GM21529 (cell line): Measurements from ENCODE around the gene SBNO1.
"Not testable (repeated sequence)": the region's sequence is repeated elsewhere in the genome, so short reads cannot be mapped to it uniquely, and the experiment has no call there.

Source experiments
- ATAC-seq: cut with Tn5 transposase; IDR thresholded peaks from one replicate; pipeline ENCODE4 v1.9.1; 2021; ENCODE audit not compliant: unreplicated experiment

Gene SBNO1

DNA sequence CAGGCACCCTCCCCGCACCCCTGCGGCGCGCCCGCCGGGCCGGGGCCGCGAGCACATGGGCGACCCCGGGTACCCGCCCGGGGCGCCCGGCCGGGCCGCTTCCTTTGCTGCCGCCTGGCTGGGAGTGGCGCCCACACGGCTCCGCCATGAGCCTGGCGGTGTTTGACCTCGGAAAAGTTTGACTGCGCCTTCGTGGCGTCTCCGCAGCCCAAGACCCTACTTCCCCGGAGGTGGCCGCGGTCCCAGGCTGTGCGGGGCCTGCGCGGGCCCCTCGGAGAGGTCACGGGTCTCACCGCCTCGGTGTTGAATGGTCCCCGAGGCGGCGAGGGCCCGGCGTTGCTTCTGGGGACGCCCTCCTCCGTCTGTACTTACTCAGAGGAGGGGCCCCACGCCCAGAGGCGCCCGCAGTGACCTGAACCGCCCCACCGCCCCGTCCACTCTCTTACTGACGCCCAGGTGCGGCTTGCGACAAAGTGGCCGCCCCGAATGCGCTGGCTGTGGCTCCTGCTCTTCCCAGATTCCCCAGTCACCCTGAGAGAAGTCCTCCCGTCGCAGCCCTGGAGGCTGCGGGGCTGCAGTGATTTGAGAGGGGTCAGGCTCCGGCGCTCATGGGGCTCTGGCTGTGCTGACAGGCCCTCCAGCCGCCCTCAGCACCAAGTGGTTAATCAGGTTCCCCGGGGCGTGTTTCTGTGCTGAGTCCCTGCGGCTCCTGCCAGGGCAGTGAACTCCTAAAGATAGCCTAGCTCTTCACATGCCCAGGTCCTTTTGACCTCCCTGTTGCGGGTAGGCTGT, 25.1 kb upstream of the SBNO1 start:
- ATAC-seq = peak; percentile 25

DNA sequence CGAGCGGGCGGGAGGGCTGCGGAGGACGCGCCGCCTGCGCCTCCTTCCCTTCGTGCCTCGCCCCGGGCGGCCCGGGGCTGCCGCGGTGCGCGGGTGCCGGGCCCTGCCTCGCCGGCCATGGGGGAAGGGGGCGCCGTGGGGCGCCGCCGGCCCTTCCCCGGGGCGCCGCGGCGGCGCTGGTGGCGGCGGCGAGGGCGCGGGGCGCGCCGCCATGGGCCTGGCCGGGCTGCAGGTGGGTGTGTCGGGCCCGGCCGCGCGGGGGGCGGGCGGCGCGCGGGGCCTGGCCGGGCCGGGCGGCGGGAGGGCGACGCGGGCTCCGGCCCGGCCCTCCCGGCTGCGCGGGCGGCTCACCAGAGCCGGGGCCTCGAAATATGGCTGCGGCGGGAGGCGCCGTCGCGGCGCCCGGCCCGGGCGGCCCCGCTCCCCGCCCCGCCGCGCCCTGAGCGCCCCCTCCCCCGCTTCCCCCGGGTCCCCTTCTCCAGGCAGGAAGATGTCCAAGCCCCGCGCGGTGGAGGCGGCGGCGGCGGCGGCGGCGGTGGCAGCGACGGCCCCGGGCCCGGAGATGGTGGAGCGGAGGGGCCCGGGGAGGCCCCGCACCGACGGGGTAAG, 24.4 kb upstream of the SBNO1 start:
- ATAC-seq = no peak

DNA sequence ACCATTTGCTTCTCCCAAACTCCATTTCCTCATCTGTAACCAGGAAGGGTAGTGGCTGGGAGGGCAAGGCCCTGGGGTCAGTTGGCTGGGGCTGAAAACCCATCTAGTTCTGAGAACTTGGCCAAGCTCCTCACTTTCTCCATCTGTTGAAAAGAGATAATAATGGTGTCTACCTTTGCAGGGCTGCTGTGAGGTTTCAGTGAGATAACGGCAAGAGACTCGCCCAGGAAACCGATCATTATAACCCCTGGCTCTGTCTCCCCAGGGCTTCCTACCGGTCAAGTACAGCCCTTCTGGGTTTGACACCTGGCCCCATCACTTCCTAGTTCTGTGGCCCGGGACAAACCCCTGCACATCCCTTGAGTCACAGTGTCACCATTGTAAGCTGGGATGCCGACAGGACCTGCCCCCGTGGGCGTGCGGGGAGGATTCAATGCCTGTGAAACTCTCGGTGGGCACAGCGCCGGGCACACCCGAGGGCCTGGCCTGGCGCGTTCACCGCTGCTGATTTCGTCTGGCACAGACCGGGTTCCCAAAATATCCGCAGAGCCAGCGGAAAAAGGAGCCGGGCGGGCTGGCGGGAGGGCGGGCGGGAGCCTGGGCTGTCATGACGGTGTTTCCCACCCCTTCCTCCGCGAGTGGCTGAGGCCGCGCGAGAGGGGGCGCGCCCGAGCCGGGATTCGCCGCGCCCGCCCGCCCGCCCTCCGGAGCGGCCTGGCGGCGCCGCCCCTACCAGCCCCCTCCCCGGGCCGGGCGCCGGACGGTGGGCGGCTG, 23.7 kb upstream of the SBNO1 start:
- ATAC-seq = peak; percentile 30

DNA sequence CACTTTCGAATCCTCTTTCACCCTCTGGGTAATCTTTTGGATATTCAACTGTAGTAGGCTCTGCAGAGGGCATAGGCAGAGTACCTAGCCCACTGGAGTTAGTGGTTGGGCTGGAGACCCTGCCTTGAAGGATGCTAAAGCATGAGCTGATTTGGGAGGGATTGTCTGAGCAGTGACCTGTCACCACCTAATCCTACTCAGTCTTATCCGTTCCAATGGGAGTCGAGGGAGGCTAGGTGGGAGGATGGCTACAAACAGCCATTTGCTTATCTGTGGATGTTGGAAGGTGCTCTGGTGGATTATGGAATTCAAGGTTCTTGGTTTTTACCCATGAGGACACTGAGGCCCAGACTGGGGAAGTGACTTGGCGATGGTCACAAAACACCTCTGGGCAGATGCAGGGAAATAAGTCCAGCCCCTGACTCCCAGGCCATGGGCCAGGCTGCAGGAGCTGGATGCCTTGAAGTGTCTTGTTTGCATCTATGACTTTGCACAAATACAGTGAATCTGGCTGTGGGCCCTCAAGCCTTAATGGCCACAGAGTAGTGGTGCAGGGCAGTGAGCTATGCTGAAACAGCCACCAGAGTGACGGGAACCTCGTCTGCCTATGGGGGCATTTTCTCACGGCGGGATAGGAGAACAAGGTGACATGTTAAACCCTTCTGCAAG, 23.0 kb upstream of the SBNO1 start:
- no peak for ATAC-seq

DNA sequence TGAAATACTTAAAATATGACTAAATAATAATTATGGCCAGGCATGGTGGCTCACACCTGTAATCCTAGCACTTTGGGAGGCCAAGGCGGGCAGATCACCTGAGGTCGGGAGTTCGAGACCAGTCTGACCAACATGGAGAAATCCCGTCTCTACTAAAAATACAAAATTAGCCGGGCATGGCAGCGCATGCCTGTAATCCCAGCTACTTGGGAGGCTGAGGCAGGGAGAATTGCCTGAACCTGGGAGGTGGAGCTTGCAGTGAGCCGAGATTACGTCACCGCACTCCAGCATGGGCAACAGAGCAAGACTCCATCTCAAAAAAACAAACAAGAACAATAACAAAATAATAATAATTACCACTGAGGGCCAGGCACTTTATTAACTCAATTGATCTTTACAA, 20.9 kb upstream of the SBNO1 start:
- ATAC-seq = not testable (repeated sequence)

DNA sequence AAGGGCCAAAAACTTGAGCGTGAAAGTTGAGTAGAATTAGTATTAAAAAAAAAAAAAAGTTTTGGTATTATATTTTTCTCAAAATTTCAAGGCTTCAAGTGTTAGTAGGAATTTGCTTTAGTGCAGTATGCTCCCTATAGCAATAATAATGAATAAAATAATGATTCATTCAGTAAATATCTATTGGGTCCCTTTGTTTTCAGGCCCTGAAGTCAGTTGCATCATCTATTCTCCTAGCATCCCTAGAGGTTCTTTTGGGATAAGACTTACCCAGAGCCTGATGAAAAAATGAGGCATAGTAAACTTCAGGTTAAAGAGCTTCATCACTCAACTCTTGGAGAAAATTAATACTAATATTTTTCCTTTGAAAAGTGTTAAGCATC, 20.3 kb upstream of the SBNO1 start:
- no peak for ATAC-seq

DNA sequence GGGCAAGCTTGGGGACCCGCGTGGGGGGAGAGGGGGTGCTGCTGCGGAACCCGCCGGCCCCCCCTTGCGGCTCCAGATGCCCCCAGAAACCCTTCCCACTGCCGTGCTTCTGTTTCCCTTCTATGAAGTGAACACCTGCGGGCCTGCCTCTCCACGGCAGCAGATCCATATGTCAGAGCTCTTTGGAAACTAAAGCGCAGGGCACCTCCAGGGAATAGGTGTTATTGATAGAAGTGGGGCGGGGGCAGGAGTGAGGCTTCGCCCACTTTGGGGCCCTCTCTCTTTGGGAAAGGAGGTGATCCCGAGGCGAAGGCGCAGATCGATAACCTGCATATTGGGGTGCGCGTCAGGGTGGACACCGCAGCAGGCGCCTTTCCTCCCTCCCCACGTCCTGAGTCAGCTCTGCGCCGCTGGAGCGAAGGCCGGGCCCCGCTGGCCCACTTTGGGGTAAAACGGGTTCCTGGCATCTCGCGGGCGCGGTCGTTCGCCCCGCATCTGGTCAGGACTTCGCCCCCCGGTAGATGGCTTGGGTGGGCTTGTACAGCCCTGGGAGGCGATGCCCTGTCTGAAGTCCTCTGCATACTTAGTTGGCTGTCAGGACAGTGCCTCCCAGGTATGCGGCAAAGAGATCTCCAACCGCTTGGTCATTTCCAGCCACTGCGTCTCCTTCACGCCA, 19.8 kb upstream of the SBNO1 start:
- no peak for ATAC-seq

DNA sequence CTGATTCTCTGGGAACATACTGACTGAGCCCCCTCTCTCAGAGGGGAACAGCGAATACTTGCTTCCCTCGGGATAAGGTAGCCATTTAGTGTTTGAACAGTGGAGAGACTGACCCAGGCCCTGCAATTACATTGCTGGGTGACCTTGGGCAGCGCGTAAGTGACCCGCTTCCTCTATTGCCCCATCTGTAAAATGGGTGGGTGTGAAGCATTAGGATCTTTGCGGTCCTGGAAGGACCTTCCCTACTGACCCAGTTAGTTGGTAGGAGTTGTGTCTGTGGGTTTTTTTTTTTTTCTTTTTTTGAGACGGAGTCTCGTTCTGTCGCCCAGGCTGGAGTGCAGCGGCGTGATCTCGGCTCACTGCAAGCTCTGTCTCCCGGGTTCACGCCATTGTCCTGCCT, 18.0 kb upstream of the SBNO1 start:
- no peak for ATAC-seq

DNA sequence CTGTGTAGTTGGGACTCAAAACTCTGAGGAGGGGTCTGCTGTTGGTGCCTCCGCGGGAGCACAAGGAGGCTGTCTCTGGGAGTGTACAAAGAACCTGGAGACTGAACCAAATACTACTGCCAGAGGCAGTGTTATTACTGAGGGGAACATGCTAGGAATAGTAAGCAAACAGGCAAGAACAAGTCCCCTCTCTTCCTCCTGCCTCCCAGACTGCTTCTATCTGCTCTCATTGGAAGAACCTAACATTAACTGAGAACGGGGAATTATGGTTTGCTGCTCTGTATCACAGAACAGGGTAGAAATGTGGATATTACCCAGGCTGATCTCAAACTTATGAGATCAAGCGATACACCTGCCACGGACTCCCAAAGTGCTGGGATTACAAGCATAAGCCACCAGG, 14.7 kb upstream of the SBNO1 start:
- ATAC-seq = no peak

DNA sequence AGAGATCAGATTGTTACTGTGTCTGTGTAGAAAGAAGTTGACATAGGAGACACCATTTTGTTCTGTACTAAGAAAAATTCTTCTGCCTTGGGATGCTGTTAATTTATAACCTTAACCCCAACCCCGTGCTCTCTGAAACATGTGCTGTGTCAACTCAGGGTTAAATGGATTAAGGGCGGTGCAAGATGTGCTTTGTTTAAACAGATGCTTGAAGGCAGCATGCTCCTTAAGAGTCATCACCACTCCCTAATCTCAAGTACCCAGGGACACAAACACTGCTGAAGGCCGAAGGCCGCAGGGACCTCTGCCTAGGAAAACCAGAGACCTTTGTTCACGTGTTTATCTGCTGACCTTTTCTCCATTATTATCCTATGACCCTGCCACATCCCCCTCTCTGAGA, 7.8 kb upstream of the SBNO1 start:
- ATAC-seq = not testable (repeated sequence)

DNA sequence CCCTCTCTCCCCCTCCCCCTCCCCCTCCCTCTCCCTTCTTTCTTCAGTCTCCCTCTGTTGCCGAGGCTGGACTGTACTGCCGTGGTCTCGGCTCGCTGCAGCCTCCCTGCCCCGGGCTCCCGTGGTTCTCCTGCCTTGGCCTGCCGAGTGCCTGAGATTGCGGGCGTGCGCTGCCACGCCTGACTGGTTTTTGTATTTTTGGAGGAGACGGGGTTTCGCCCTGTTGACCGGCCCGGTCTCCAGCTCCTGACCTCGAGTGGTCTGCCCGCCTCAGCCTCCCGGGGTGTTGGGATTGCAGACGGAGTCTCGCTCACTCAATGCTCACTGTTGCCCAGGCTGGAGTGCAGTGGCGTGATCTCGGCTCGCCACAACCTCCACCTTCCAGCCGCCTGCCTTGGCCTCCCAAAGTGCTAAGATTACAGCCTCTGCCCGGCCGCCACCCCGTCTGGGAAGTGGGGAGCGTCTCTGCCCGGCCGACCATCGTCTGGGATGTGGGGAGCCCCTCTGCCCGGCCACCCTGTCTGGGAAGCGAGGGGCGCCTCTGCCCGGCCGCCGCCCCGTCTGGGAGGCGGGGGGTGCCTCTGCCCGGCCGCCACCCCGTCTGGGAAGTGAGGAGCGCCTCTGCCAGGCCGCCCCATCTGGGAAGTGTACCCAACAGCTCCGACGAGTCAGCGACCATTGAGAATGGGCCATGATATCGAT, 7.2 kb upstream of the SBNO1 start:
- not testable (repeated sequence) for ATAC-seq

DNA sequence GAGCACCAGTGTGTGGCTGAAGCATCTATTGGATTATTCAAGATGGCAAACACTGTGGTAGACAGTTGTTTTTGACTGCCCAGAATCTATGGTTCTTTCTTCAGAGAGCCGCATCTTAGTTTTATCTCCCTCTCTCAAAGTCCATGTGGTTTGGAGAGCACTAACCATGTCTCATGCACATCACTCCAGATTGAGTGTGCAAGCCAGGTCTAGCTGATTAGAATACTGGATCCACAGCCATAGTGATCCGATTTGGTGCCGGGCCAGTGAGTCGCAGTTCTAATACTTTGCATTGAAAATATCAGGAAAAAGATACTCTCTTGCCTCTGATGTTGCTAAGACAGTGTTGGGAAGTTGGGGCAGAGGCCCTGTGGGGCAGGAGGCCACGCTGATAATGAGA, 4.6 kb upstream of the SBNO1 start:
- ATAC-seq = no peak

DNA sequence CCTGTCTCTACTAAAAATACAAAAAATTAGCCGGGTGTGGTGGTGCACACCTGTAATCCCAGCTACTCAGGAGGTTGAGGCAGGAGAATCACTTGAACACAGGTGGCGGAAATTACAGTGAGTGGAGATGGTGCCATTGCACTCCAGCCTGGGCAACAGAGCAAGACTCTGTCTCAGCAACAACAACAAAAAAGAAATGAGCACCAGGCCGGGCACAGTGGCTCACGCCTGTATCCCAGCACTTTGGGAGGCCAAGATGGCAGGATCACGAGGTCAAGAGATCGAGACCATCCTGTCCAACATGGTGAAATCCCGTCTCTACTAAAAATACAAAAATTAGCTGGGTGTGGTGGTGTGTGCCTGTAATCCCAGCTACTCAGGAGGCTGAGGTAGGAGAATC, 3.8 kb upstream of the SBNO1 start:
- not testable (repeated sequence) for ATAC-seq

DNA sequence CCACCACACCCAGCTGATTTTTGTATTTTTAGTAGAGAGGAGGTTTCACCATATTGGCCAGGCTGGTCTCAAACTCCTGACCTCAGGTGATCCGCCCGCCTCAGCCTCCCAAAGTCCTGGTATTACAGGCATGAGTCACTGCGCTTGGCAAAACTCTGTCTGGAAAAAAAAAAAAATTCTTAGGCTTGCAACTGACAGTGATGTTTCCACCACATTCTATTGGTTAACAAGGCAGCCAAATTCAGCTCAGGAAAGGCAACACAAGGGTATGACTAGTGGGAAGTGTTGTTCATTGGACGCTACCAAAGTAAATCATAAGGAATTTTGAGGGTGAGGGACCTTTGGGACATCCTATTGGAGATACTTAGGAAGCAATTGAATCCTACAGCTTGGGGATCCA, 2.9 kb upstream of the SBNO1 start:
- no peak for ATAC-seq

DNA sequence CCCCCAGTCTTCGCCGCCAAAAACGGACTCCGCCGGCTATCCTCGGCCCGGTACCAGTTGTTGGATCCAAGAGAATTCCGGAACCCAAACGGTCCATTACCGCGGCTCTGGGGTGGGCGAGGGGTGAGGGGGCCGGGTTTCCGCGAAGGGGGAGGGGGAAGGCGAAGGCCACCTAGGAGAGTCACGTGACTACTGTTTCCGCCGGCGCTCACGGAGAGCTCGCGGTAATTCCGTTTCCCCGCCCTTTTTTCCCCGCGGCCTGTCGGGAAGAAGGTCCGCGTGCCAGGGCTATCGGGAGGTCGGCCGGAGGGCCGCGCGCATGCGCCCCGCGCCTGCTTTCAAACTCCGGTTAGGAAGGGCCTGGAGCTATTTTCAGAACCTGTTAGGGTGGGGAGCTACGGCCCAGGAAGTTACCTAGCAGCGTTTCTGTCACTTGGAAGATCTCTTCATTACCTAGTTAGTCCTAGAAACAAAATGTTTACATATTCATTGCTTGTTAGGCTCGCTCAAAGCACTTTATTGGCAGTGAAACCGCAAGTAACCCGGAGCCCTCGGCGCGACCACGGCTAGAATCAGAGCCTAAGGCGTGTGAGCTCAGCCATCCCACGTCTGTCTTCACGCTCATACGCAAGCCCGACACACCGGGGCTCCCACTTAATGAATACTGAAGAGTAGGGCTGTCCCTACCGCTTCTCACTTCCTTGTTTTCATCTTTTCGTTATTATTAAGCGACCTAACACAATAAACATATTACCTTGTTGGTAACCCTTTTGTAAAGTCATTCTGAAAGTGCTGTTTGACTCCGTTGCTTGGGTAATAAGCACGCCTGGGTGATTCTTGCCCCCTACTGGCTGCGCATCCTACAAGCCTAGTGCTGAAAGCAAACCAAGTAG, 624 bp upstream of the SBNO1 start:
- ATAC-seq = peak; percentile 70

DNA sequence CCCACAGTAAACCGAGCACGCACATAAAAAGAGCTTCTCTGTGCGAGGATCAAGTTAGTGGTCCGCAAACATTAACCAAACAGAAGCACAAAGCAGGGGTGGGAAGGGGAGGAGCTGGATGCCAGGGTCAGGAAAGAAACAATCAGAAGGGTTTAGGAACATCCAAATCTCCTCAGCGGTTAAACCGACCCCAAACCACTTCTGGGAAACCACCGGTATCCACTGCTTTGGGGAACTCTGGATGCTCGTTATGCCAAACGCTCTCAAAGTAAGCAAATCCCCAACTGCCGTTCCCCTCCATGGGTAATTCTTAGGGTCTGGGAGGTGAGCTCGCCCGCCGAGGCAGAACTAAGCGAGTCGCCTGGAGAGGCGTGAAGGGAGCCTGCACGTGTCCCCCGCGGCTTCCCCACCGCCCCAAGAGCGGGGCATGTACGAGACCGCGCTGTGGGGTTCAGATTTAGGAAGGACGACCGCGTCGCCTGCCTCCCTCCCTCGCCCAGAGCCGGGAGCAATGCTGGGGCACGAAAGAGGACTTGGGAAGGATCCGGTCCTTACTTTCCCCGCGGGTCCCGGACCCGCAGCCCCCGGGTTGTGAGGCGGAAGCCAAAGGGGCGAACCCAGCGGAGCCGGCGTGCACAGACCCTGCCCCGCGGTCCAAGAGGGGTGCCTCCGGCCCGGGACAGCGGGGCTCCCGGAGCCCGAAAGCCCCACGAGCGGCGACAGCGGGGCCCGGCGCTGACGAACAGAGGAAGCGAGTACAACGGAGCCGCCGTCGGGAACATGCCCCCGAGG, 711 bp downstream of the SBNO1 start:
- peak; percentile 14 for ATAC-seq

DNA sequence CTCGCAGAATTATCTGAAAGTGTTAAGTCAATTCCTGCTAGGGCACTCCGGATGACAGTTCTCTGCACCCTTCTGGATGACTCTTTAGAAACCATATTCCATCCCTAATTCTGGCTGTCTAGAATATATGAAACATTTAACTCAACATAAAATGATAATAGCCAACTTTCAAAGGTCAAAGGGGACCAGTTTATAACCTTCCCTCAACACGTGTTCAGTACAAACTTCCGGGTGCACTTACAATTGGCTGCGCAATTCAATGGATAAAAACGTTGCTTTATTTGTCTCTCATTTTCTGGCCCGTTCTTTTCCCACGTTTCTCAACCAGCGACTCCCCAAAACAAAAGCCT, 1.3 kb downstream of the SBNO1 start:
- no peak for ATAC-seq

DNA sequence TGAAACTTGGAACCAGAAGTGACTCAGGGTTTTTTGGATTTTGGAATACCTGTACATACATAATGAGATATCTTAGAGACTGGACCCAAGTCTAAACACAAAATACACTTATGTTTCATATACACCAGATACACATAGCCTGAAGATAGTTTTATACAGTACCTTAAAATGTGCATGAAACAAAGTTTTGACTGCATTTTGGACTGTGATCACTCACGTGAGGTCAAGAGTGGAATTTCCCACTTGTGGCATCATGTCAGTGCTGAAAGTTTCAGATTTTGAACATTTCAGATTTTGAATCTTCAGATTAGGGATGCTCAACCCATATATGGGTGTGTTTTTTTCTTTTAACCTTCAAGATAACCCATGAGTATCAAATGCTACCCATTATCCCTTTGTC, 6.6 kb downstream of the SBNO1 start:
- ATAC-seq = no peak
